HEK293 (cell line): ENCODE data around the gene TTC34.

Experiments used
- CTCF ChIA-PET: fragments of 350-600 bp; formaldehyde crosslinking; extraction: SDS; loops from one replicate; lab custom pipeline; 2021; ENCODE audit warnings: antibody characterized with exemption; lab: Yijun Ruan, JAX
- POLR2A ChIA-PET: fragments of 300-600 bp; formaldehyde crosslinking; extraction: SDS; loops from one replicate; lab custom pipeline; 2020; ENCODE audit warnings: antibody characterized with exemption, inconsistent platforms; lab: Yijun Ruan, JAX
- H3K27ac ChIP-seq: fragments of 200-500 bp; sonication (Bioruptor generic); 2 replicates; pipeline ENCODE4 v1.5.1; 2014; ENCODE audit warnings: low read depth, low read length, control low read depth, inconsistent platforms; ENCODE audit errors: extremely low read depth
- H3K36me3 ChIP-seq, 2 experiments: fragments of 200-500 bp in 1 of 2; sonication (Bioruptor generic) in 1 of 2; 1 replicate in 1 of 2; 2 replicates in 1 of 2; pipeline ENCODE4 v1.5.1; 2014 to 2017; ENCODE audit warnings: inconsistent platforms in 2 of 2, low read length in 2 of 2; ENCODE audit not compliant: control insufficient read depth in 2 of 2, insufficient read depth in 1 of 2
- H3K4me1 ChIP-seq: fragments of 200-500 bp; sonication (Bioruptor generic); 2 replicates; pipeline ENCODE4 v1.5.1; 2014; ENCODE audit warnings: mild to moderate bottlenecking, low read length, inconsistent platforms; ENCODE audit not compliant: control insufficient read depth, insufficient read depth
- H3K4me3 ChIP-seq: 2 replicates; pipeline ENCODE4 v1.5.1; 2011; ENCODE audit warnings: low read depth, mild to moderate bottlenecking, control low read depth, low read length, moderate library complexity
- H3K9me3 ChIP-seq: fragments of 200-500 bp; sonication (Bioruptor generic); 2 replicates; pipeline ENCODE4 v1.5.1; 2014; ENCODE audit warnings: low read depth, low read length, inconsistent platforms; ENCODE audit not compliant: control insufficient read depth, insufficient read depth
- EGR2 ChIP-seq: fragments of 450-650 bp; formaldehyde crosslinking; IDR thresholded peaks from 2 replicates; pipeline ENCODE4 v1.5.1; 2016; ENCODE audit warnings: low read depth, missing biosample characterization, missing genetic modification characterization
- GLIS2 ChIP-seq: fragments of 450-650 bp; formaldehyde crosslinking; IDR thresholded peaks from 2 replicates; pipeline ENCODE4 v1.5.1; 2016; ENCODE audit warnings: missing biosample characterization, missing genetic modification characterization
- HOXA7 ChIP-seq: sonication (generic); formaldehyde crosslinking; IDR thresholded peaks from 2 replicates; pipeline ENCODE4 v1.8.1; 2022; ENCODE audit warnings: missing genetic modification reagents, borderline replicate concordance
- IKZF3 ChIP-seq: fragments of 450-650 bp; IDR thresholded peaks from 2 replicates; pipeline ENCODE4 v1.5.0; 2018; ENCODE audit warnings: missing biosample characterization, mild to moderate bottlenecking, missing genetic modification characterization, moderate library complexity
- PRDM1 ChIP-seq: fragments of 450-650 bp; formaldehyde crosslinking; IDR thresholded peaks from 2 replicates; pipeline ENCODE4; 2016; ENCODE audit warnings: missing biosample characterization, missing genetic modification characterization
- PRDM4 ChIP-seq: fragments of 450-650 bp; formaldehyde crosslinking; IDR thresholded peaks from 2 replicates; pipeline ENCODE4 v1.5.1; 2017; ENCODE audit warnings: missing biosample characterization, missing genetic modification characterization
- REPIN1 ChIP-seq: fragments of 450-650 bp; formaldehyde crosslinking; IDR thresholded peaks from 2 replicates; pipeline ENCODE4 v1.5.1; 2017; ENCODE audit warnings: missing biosample characterization, missing genetic modification characterization, low read depth
- SP2 ChIP-seq: fragments of 450-650 bp; formaldehyde crosslinking; IDR thresholded peaks from 2 replicates; pipeline ENCODE4 v1.5.1; 2016; ENCODE audit warnings: missing biosample characterization, missing genetic modification characterization
- TCF7L2 ChIP-seq: IDR thresholded peaks from 2 replicates; pipeline ENCODE4 v1.6.1; 2011; ENCODE audit warnings: low read depth, mild to moderate bottlenecking, inconsistent platforms, low read length, moderate library complexity, borderline replicate concordance
- TSHZ1 ChIP-seq: fragments of 450-650 bp; formaldehyde crosslinking; IDR thresholded peaks from 2 replicates; pipeline ENCODE4 v1.5.1; 2016; ENCODE audit warnings: missing biosample characterization, missing genetic modification characterization, borderline replicate concordance
- ZBTB10 ChIP-seq: fragments of 450-650 bp; formaldehyde crosslinking; IDR thresholded peaks from 2 replicates; pipeline ENCODE4 v1.5.1; 2016; ENCODE audit warnings: missing biosample characterization, missing genetic modification characterization
- ZEB2 ChIP-seq: fragments of 450-650 bp; formaldehyde crosslinking; IDR thresholded peaks from 2 replicates; pipeline ENCODE4 v1.5.1; 2016; ENCODE audit warnings: missing biosample characterization, missing genetic modification characterization
- ZFHX2 ChIP-seq: fragments of 450-650 bp; formaldehyde crosslinking; conservative IDR thresholded peaks from 2 replicates; pipeline ENCODE4 v1.5.1; 2016; ENCODE audit warnings: missing biosample characterization, missing genetic modification characterization
- ZFP37 ChIP-seq: fragments of 450-650 bp; formaldehyde crosslinking; IDR thresholded peaks from 2 replicates; pipeline ENCODE4 v1.5.1; 2016; ENCODE audit warnings: missing biosample characterization, missing genetic modification characterization
- ZNF114 ChIP-seq: fragments of 450-650 bp; formaldehyde crosslinking; IDR thresholded peaks from 2 replicates; pipeline ENCODE4 v1.5.0; 2017; ENCODE audit warnings: missing biosample characterization, missing genetic modification characterization
- ZNF133 ChIP-seq: fragments of 450-650 bp; formaldehyde crosslinking; IDR thresholded peaks from 2 replicates; pipeline ENCODE4 v1.5.1; 2016; ENCODE audit warnings: missing biosample characterization, missing genetic modification characterization
- ZNF18 ChIP-seq: fragments of 450-650 bp; formaldehyde crosslinking; IDR thresholded peaks from 2 replicates; pipeline ENCODE4 v1.5.1; 2016; ENCODE audit warnings: missing biosample characterization, missing genetic modification characterization
- ZNF341 ChIP-seq: fragments of 450-650 bp; formaldehyde crosslinking; IDR thresholded peaks from 2 replicates; pipeline ENCODE4; 2016; ENCODE audit warnings: low read depth, missing biosample characterization, missing genetic modification characterization
- ZNF423 ChIP-seq: fragments of 450-650 bp; formaldehyde crosslinking; IDR thresholded peaks from 2 replicates; pipeline ENCODE4 v1.5.1; 2016; ENCODE audit warnings: missing biosample characterization, missing genetic modification characterization
- ZNF488 ChIP-seq: fragments of 450-650 bp; formaldehyde crosslinking; IDR thresholded peaks from 2 replicates; pipeline ENCODE4 v1.5.1; 2016; ENCODE audit warnings: missing biosample characterization, missing genetic modification characterization
- ZNF514 ChIP-seq: fragments of 450-650 bp; formaldehyde crosslinking; IDR thresholded peaks from 2 replicates; pipeline ENCODE4 v1.5.1; 2016; ENCODE audit warnings: missing biosample characterization, missing genetic modification characterization
- ZNF555 ChIP-seq: fragments of 450-650 bp; formaldehyde crosslinking; conservative IDR thresholded peaks from 2 replicates; pipeline ENCODE4 v1.5.1; 2017; ENCODE audit warnings: missing biosample characterization, mild to moderate bottlenecking, missing genetic modification characterization, inconsistent platforms
- ZNF658 ChIP-seq: fragments of 450-650 bp; formaldehyde crosslinking; IDR thresholded peaks from 2 replicates; pipeline ENCODE4; 2016; ENCODE audit warnings: missing biosample characterization, missing genetic modification characterization
- ZNF777 ChIP-seq: fragments of 450-650 bp; formaldehyde crosslinking; IDR thresholded peaks from 2 replicates; pipeline ENCODE4 v1.5.1; 2017; ENCODE audit warnings: missing biosample characterization, missing genetic modification characterization, borderline replicate concordance
- ZNF791 ChIP-seq: fragments of 450-650 bp; formaldehyde crosslinking; IDR thresholded peaks from 2 replicates; pipeline ENCODE4 v1.5.1; 2016; ENCODE audit warnings: missing biosample characterization, missing genetic modification characterization

TTC34 gene

GRCh38 chr1:2602866-2603520 is 198.5 kb downstream of the TTC34 start:
- POLR2A ChIA-PET: no interaction called here
- no peak overlapping the region for H3K4me3 ChIP-seq
- no peaks in the 10 kb centered on the region for H3K9me3 ChIP-seq
- no peak for TF ChIP-seq ZFHX2 (tag by site-specific recombination)
- no peak for TF ChIP-seq ZNF791
- TF ChIP-seq ZNF114 (tag by site-specific recombination): no peak
- no peak for TF ChIP-seq ZBTB10 (tag by site-specific recombination)
- TF ChIP-seq HOXA7 (CRISPR knock-in tag): no peak
- no peak for TF ChIP-seq REPIN1
- no peak for TF ChIP-seq ZNF18 (tag by site-specific recombination)
- TF ChIP-seq ZNF133 (tag by site-specific recombination): no peak
- no peak for TF ChIP-seq ZEB2 (tag by site-specific recombination)
- TF ChIP-seq IKZF3 (tag by site-specific recombination): no peak
- no peak for TF ChIP-seq ZNF423 (tag by site-specific recombination)
- TF ChIP-seq ZNF514 (tag by site-specific recombination): no peak
- TF ChIP-seq PRDM1 (tag by site-specific recombination): no peak
- TF ChIP-seq PRDM4 (tag by site-specific recombination): no peak
- no peak for TF ChIP-seq SP2 (tag by site-specific recombination)
- TF ChIP-seq ZNF488 (tag by site-specific recombination): no peak
- CTCF ChIA-PET: interaction anchor here (0.6 kb wide), 1 partner anchor 240 kb away, joined by 3 read pairs; no protein-coding TSS in a partner anchor
- no peak overlapping the region for H3K27ac ChIP-seq
- no peaks in the 10 kb centered on the region for H3K4me1 ChIP-seq
- no peaks in the 10 kb centered on the region for H3K36me3 ChIP-seq

- Histone ChIP-seq H3K4me3 (no peak overlapping the region), H3K27ac (no peak overlapping the region), H3K36me3 (no peaks in the 10 kb centered on the region), H3K4me1 (no peaks in the 10 kb centered on the region), H3K9me3 (no peaks in the 10 kb centered on the region)
- ChIA-PET POLR2A (no interaction called here), CTCF (no interaction called here)
- TF ChIP-seq ZFP37 (no peak), ZNF658 (tag by site-specific recombination) (no peak), EGR2 (tag by site-specific recombination) (no peak), ZNF114 (tag by site-specific recombination) (no peak), ZNF555 (tag by site-specific recombination) (no peak), GLIS2 (tag by site-specific recombination) (no peak), ZNF777 (no peak), ZNF341 (tag by site-specific recombination) (no peak), TCF7L2 (no peak), TSHZ1 (no peak)
Measured at GRCh38 chr1:2602311-2602835, 199.1 kb downstream of the TTC34 start.
